IPS-18c (cell line): Measurements from ENCODE around the gene DYNC1H1.
A peak's percentile ranks its signal among the peaks of the same experiment; 100 is the strongest.

Source experiments
- H3K4me3 ChIP-seq: 2 replicates; pipeline ENCODE4 v1.7.0; 2013; ENCODE audit warnings: low read depth, mild to moderate bottlenecking, low read length, moderate library complexity; ENCODE audit not compliant: insufficient read depth
- H3K9me3 ChIP-seq: one replicate; pipeline ENCODE4 v1.6.1; 2013; ENCODE audit warnings: mild to moderate bottlenecking, low read length, moderate library complexity; ENCODE audit not compliant: control insufficient read depth, insufficient read depth

Gene DYNC1H1

GRCh38 chr14:101964297-101965180, at the start of gene DYNC1H1:
DYNC1H1 (plus strand) TSS chr14:101964573; CDS start chr14:101964692, 119 bp downstream.
- H3K4me3 ChIP-seq, result peak within 1 kb of the TSS; percentile 98
- no peaks in the 10 kb centered on the region for H3K9me3 ChIP-seq

GRCh38 chr14:101915871-101916815, 48.2 kb upstream of the DYNC1H1 start:
- H3K9me3 ChIP-seq, result no peaks in the 10 kb centered on the region
- no peak overlapping the region for H3K4me3 ChIP-seq

GRCh38 chr14:101916816-101917412, 47.5 kb upstream of the DYNC1H1 start:
- H3K9me3 ChIP-seq, result no peaks in the 10 kb centered on the region
- H3K4me3 ChIP-seq, result no peak overlapping the region

GRCh38 chr14:101917413-101918017, 46.9 kb upstream of the DYNC1H1 start:
- Histone ChIP-seq H3K4me3 (no peak overlapping the region), H3K9me3 (no peaks in the 10 kb centered on the region)

GRCh38 chr14:101918065-101918989, 46.0 kb upstream of the DYNC1H1 start:
- Histone ChIP-seq H3K9me3 (no peaks in the 10 kb centered on the region), H3K4me3 (no peak overlapping the region)

GRCh38 chr14:101920271-101920670, 44.1 kb upstream of the DYNC1H1 start:
- no peaks in the 10 kb centered on the region for H3K9me3 ChIP-seq
- H3K4me3 ChIP-seq, result no peak overlapping the region

GRCh38 chr14:101922866-101923265, 41.5 kb upstream of the DYNC1H1 start:
- H3K4me3 ChIP-seq, result no peak overlapping the region
- H3K9me3 ChIP-seq, result no peaks in the 10 kb centered on the region

- no peak overlapping the region for H3K4me3 ChIP-seq
- no peaks in the 10 kb centered on the region for H3K9me3 ChIP-seq
Observed at GRCh38 chr14:101925152-101925551, 39.2 kb upstream of the DYNC1H1 start.

GRCh38 chr14:101926085-101926484, 38.3 kb upstream of the DYNC1H1 start:
- no peaks in the 10 kb centered on the region for H3K9me3 ChIP-seq
- H3K4me3 ChIP-seq, result no peak overlapping the region

GRCh38 chr14:101926620-101927019, 37.8 kb upstream of the DYNC1H1 start:
- Histone ChIP-seq H3K4me3 (no peak overlapping the region), H3K9me3 (no peaks in the 10 kb centered on the region)

GRCh38 chr14:101927859-101928258, 36.5 kb upstream of the DYNC1H1 start:
- no peak overlapping the region for H3K4me3 ChIP-seq
- no peaks in the 10 kb centered on the region for H3K9me3 ChIP-seq

- Histone ChIP-seq H3K9me3 (no peaks in the 10 kb centered on the region), H3K4me3 (no peak overlapping the region)
Observed at GRCh38 chr14:101928415-101928841, 35.9 kb upstream of the DYNC1H1 start.

- Histone ChIP-seq H3K9me3 (no peaks in the 10 kb centered on the region), H3K4me3 (no peak overlapping the region)
Observed at GRCh38 chr14:101929096-101929495, 35.3 kb upstream of the DYNC1H1 start.

GRCh38 chr14:101929946-101930345, 34.4 kb upstream of the DYNC1H1 start:
- Histone ChIP-seq H3K9me3 (no peaks in the 10 kb centered on the region), H3K4me3 (no peak overlapping the region)

- H3K4me3 ChIP-seq, result no peak overlapping the region
Observed at GRCh38 chr14:101932673-101933072, 31.7 kb upstream of the DYNC1H1 start.

GRCh38 chr14:101933209-101933608, 31.2 kb upstream of the DYNC1H1 start:
- Histone ChIP-seq H3K9me3 (no peaks in the 10 kb centered on the region), H3K4me3 (no peak overlapping the region)

More at GRCh38 chr14:101932673-101933072, 31.7 kb upstream of the DYNC1H1 start:
- H3K9me3 ChIP-seq, result no peaks in the 10 kb centered on the region
